ENCODE results near the gene TENT4B.
A peak's percentile ranks its signal among the peaks of the same experiment; 100 is the strongest.
"Not testable (repeated sequence)": the region's sequence is repeated elsewhere in the genome, so short reads cannot be mapped to it uniquely, and the experiment has no call there.

TENT4B gene

GRCh38 chr16:50152807-50153595 is at the start of gene TENT4B:
Gene TENT4B (plus strand): TSS chr16:50153306. CDS start chr16:50153622, 316 bp downstream.
- Mint-ChIP-seq H3K36me3 (ENCODE audit: low read depth) (peaks cover 4% of the 10 kb centered on the region), H3K27me3 (no peaks in the 10 kb centered on the region), H3K4me3 (peak within 1 kb of the TSS; percentile 86), H3K4me1 (ENCODE audit: low read depth) (peaks cover 33% of the 10 kb centered on the region), H3K27ac (peak within 1 kb of the TSS; percentile 99), H3K9me3 (no peaks in the 10 kb centered on the region)

- H3K27ac Mint-ChIP-seq, result no peak overlapping the region
- no peak overlapping the region for H3K4me3 Mint-ChIP-seq
- peaks cover 63% of the 10 kb centered on the region for H3K36me3 Mint-ChIP-seq (ENCODE audit: low read depth)
- peaks cover 4% of the 10 kb centered on the region for H3K4me1 Mint-ChIP-seq (ENCODE audit: low read depth)
- no peaks in the 10 kb centered on the region for H3K27me3 Mint-ChIP-seq
- no peaks in the 10 kb centered on the region for H3K9me3 Mint-ChIP-seq
These were observed 49.3 kb upstream of the TENT4B start for GRCh38 chr16:50103764-50104163.

- H3K4me1 Mint-ChIP-seq (ENCODE audit: low read depth), result no peaks in the 10 kb centered on the region
- H3K27me3 Mint-ChIP-seq, result no peaks in the 10 kb centered on the region
- H3K9me3 Mint-ChIP-seq, result no peaks in the 10 kb centered on the region
- no peak overlapping the region for H3K27ac Mint-ChIP-seq
- no peaks in the 10 kb centered on the region for H3K36me3 Mint-ChIP-seq (ENCODE audit: low read depth)
- no peak overlapping the region for H3K4me3 Mint-ChIP-seq
These were observed 38.6 kb upstream of the TENT4B start for GRCh38 chr16:50114357-50115129.

- peaks cover 15% of the 10 kb centered on the region for H3K4me1 Mint-ChIP-seq (ENCODE audit: low read depth)
- H3K9me3 Mint-ChIP-seq, result peaks cover 4% of the 10 kb centered on the region
- H3K27me3 Mint-ChIP-seq, result no peaks in the 10 kb centered on the region
- no peaks in the 10 kb centered on the region for H3K36me3 Mint-ChIP-seq (ENCODE audit: low read depth)
- no peak overlapping the region for H3K4me3 Mint-ChIP-seq
- no peak overlapping the region for H3K27ac Mint-ChIP-seq
These were observed 32.4 kb upstream of the TENT4B start for GRCh38 chr16:50120711-50121110.

DNA sequence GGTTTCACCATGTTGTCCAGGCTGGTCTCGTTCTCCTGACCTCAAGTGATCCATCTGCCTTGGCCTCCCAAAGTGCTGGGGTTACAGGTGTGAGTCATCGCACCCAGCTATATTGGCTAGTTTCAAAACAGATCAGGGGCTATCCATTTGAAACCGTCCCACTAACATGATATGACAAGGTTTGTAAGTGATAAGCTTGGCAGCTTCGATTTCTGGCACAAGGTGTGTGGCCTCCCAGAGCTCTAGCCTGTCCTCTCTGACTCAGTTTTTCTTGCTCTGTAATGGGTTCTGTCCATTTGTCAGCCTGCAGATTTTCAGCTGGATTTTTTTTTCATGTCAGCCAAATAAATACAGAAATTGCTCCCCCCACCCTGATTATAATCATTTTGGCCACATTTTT is 31.8 kb upstream of the TENT4B start:
- H3K4me3 Mint-ChIP-seq, result no peak overlapping the region

DNA sequence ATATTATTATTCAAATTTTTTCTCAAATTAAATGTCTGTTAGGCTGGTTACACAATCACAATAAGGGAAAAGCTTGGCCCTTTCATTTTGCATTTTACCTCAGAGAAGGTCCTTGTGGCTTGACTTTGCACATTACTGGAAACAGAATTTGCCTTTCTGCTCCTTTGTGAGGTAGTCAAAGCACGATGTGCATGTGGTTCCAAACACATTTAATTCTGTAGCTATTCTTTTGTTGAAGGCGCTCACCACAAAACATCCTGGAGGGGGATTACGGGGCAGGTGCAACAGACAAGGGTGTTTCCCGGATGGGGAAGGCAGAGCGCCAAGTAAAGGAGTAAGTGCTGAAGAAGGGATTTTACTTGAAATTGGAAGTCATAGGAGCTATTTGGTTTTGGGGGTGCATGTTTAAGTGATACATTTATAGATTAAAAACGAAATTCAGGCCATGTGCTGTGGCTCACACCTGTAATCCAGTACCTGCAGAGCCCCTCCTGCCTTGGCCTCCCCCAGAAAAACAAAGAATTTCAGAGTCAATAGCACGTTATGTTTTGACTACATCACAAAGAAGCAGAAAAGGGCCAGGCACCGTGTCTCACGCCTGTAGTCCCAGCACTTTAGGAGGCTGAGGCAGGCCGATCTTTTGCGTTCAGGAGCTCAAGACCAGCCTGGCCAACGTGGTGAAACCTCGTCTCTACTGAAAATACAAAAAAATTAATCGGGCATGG is 31.2 kb upstream of the TENT4B start:
- Mint-ChIP-seq H3K27ac (no peak overlapping the region), H3K27me3 (no peaks in the 10 kb centered on the region), H3K36me3 (ENCODE audit: low read depth) (no peaks in the 10 kb centered on the region), H3K4me1 (ENCODE audit: low read depth) (peaks cover 15% of the 10 kb centered on the region), H3K4me3 (peak overlapping the region; percentile 0), H3K9me3 (peaks cover 4% of the 10 kb centered on the region)

More for the DNA sequence above, 31.8 kb upstream of the TENT4B start:
- Mint-ChIP-seq H3K36me3 (ENCODE audit: low read depth) (no peaks in the 10 kb centered on the region), H3K27ac (no peak overlapping the region), H3K9me3 (peaks cover 4% of the 10 kb centered on the region), H3K4me1 (ENCODE audit: low read depth) (peaks cover 15% of the 10 kb centered on the region), H3K27me3 (no peaks in the 10 kb centered on the region)

- H3K9me3 Mint-ChIP-seq, result peaks cover 4% of the 10 kb centered on the region
- no peaks in the 10 kb centered on the region for H3K36me3 Mint-ChIP-seq (ENCODE audit: low read depth)
- H3K4me3 Mint-ChIP-seq, result no peak overlapping the region
- peaks cover 15% of the 10 kb centered on the region for H3K4me1 Mint-ChIP-seq (ENCODE audit: low read depth)
- H3K27me3 Mint-ChIP-seq, result no peaks in the 10 kb centered on the region
- H3K27ac Mint-ChIP-seq, result no peak overlapping the region
These were observed 29.7 kb upstream of the TENT4B start for GRCh38 chr16:50123417-50123816.

DNA sequence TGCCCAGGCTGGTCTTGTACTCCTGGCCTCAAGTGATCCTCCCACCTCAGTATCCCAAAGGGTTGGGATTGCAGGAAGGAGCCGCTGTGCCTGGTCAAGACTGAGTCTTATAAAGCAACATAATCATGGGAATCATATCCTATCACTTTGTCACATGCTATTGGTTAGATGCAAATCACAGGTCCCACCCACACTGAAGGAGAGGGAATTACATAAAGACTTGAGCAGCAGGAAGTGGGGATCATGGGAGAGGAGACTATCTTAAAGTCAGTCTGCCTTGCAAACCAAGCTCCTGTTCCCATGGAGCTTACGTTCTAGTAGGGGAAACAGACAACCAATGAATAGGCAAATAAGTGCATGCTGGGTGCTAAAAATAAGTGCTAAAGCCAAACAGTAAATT is 28.3 kb upstream of the TENT4B start:
- Mint-ChIP-seq H3K27ac (no peak overlapping the region), H3K9me3 (peaks cover 4% of the 10 kb centered on the region), H3K36me3 (ENCODE audit: low read depth) (no peaks in the 10 kb centered on the region), H3K4me3 (no peak overlapping the region), H3K4me1 (ENCODE audit: low read depth) (peaks cover 15% of the 10 kb centered on the region), H3K27me3 (no peaks in the 10 kb centered on the region)

- Mint-ChIP-seq H3K4me3 (no peak overlapping the region), H3K36me3 (ENCODE audit: low read depth) (no peaks in the 10 kb centered on the region), H3K27ac (no peak overlapping the region), H3K27me3 (no peaks in the 10 kb centered on the region), H3K9me3 (peaks cover 4% of the 10 kb centered on the region), H3K4me1 (ENCODE audit: low read depth) (peaks cover 13% of the 10 kb centered on the region)
These were observed 26.9 kb upstream of the TENT4B start for GRCh38 chr16:50126183-50126582.

DNA sequence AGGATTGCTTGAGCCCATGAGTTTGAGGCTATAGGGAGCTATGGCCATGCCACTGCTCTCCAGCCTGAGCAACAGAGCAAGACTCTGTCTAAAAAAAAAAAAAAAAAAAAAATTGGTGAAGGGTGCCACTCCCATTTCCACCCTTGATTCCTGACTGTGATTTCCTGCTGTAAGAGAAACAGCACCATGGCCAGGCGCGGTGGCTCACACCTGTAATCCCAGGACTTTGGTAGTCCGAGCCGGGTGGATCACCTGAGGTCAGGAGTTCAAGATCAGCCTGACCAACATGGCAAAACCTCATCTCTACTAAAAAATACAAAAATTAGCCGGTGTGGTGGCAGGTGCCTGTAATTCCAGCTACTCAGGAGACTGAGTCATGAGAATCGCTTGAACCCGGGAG is 20.5 kb upstream of the TENT4B start:
- H3K27me3 Mint-ChIP-seq; H3K9me3 Mint-ChIP-seq; H3K4me3 Mint-ChIP-seq; H3K36me3 Mint-ChIP-seq (ENCODE audit: low read depth); H3K4me1 Mint-ChIP-seq (ENCODE audit: low read depth); H3K27ac Mint-ChIP-seq: not testable (repeated sequence)

DNA sequence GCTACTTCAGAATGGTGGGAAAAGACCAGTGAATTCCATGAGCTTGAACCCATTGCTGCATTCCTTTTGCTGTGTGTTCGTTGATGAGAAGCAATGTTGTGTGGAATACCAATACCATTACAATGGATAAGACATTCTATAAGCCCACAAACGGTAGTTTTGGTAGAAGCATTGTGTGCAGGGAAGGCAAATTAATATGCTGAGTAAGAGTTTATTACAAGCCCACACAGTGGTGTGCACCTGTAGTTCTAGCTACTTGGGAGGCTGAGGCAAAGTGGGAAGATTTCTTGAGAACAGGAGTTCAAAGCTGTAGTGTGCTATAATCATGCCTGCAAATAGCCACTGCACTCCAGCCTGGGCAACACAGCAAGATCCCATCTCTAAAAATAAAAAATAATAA is 19.9 kb upstream of the TENT4B start:
- no peaks in the 10 kb centered on the region for H3K4me1 Mint-ChIP-seq (ENCODE audit: low read depth)
- peaks cover 3% of the 10 kb centered on the region for H3K27me3 Mint-ChIP-seq
- H3K4me3 Mint-ChIP-seq, result no peak overlapping the region
- no peaks in the 10 kb centered on the region for H3K9me3 Mint-ChIP-seq
- H3K27ac Mint-ChIP-seq, result no peak overlapping the region
- H3K36me3 Mint-ChIP-seq (ENCODE audit: low read depth), result no peaks in the 10 kb centered on the region

DNA sequence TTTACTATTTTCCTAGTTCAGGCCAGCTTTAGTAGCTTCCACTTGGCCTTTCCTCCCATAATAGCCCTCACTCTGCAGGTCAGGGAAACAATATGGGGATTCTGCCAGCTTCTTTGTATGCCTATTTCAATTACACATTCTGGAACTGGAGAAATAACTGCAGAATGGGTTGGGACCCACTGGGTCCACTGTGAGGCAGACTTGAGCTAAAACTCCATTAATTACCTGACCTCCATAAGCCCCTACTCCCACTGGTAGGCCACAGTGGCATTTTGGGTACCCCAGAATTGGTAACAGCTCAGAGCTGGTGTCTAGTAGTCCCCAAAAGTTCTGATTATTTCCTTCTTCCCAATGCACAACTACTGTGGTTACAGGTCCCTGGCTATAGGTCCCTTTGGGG is 16.7 kb upstream of the TENT4B start:
- H3K27ac Mint-ChIP-seq, result no peak overlapping the region
- no peaks in the 10 kb centered on the region for H3K9me3 Mint-ChIP-seq
- H3K36me3 Mint-ChIP-seq (ENCODE audit: low read depth), result no peaks in the 10 kb centered on the region
- H3K27me3 Mint-ChIP-seq, result peaks cover 3% of the 10 kb centered on the region
- no peaks in the 10 kb centered on the region for H3K4me1 Mint-ChIP-seq (ENCODE audit: low read depth)
- no peak overlapping the region for H3K4me3 Mint-ChIP-seq

DNA sequence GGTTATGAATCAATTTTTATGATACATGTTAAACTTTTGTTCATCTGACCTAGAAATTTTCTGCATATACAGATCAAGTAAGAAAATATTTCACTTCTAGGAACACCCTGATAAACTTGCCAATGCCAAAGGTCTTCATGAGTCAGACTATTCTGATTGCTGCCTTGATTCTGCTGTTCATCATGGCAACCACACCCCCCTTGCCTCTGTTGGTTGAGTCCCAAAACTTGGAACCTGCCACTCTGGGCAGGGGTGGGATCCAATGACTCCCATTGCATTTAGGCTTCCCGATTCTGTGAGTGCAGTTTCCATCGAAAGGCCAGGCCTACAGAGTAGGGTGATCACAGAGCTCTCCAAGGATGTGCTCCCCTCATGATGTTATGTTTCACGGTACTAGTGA is 15.8 kb upstream of the TENT4B start:
- Mint-ChIP-seq H3K27me3 (no peaks in the 10 kb centered on the region), H3K4me3 (no peak overlapping the region), H3K27ac (no peak overlapping the region), H3K4me1 (ENCODE audit: low read depth) (no peaks in the 10 kb centered on the region), H3K9me3 (no peaks in the 10 kb centered on the region), H3K36me3 (ENCODE audit: low read depth) (no peaks in the 10 kb centered on the region)

DNA sequence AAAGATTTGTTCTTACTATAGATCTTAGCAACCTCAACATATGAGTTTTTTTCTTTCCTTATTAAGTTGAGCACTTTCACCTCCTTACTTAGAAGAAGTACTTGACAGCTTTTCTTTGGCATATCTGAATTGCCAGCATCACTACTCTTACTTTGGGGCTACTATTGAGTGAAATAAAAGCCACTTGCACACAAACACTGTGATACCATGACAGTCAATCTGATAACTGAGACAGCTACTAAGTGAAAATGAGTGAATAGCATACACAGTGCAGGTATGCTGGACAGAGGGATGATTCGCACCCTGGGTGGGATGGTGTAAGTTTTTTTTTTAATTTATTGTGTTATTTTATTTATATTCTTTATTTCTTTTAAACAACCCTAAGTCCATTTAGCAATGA is 13.5 kb upstream of the TENT4B start:
- Mint-ChIP-seq H3K4me1 (ENCODE audit: low read depth) (no peaks in the 10 kb centered on the region), H3K27ac (no peak overlapping the region), H3K27me3 (no peaks in the 10 kb centered on the region), H3K4me3 (no peak overlapping the region), H3K36me3 (ENCODE audit: low read depth) (no peaks in the 10 kb centered on the region), H3K9me3 (no peaks in the 10 kb centered on the region)

- no peaks in the 10 kb centered on the region for H3K9me3 Mint-ChIP-seq
- H3K27me3 Mint-ChIP-seq, result no peaks in the 10 kb centered on the region
- no peak overlapping the region for H3K4me3 Mint-ChIP-seq
- H3K27ac Mint-ChIP-seq, result no peak overlapping the region
- H3K36me3 Mint-ChIP-seq (ENCODE audit: low read depth), result no peaks in the 10 kb centered on the region
- H3K4me1 Mint-ChIP-seq (ENCODE audit: low read depth), result no peaks in the 10 kb centered on the region
These were observed 8.9 kb upstream of the TENT4B start for GRCh38 chr16:50144211-50144610.

Measured in stimulated activated naive CD8-positive, alpha-beta T cell treated with anti-CD3 and anti-CD28 coated beads, Interleukin-15, Interleukin-2, amounts not matched to agents 100 ng/mL and 50 ng/mL, for 24 hours (primary cell).